Measurements from ENCODE around the gene GLT8D1.

Gene GLT8D1

GRCh38 chr3:52722491-52722890, 16.9 kb upstream of the GLT8D1 start:
- peaks cover 7% of the 10 kb centered on the region for H3K36me3 ChIP-seq (ENCODE audit: control insufficient read depth, low read length)
- no peak overlapping the region for H3K4me2 ChIP-seq (ENCODE audit: low read length)
- no peak overlapping the region for H3K4me3 ChIP-seq (ENCODE audit: low read length)
- H4K20me1 ChIP-seq (ENCODE audit: control insufficient read depth, insufficient read depth, low read depth, low read length) = 0 out of 2 replicates have a peak, but pooled peaks cover 3% of the 10 kb centered on the region
- H3K9me2 ChIP-seq (replicated peaks; ENCODE audit: control insufficient read depth, low read length) = no peaks in the 10 kb centered on the region
- H3K4me1 ChIP-seq (ENCODE audit: control insufficient read depth, low read length) = peaks cover 36% of the 10 kb centered on the region
- H3K27me3 ChIP-seq (ENCODE audit: control insufficient read depth, low read length) = no peaks in the 10 kb centered on the region
- TF ChIP-seq EZH2phosphoT487 (IDR thresholded peaks at IDR 0.05; ENCODE audit: borderline replicate concordance, low read length) (no peak), CTCF (IDR thresholded peaks at IDR 0.05; ENCODE audit: low read depth, low read length, poor library complexity, severe bottlenecking) (no peak)
- no peaks in the 10 kb centered on the region for H3K9me3 ChIP-seq (ENCODE audit: control insufficient read depth, insufficient read depth, low read length)
- H3K27ac ChIP-seq (ENCODE audit: low read depth, low read length) = no peak overlapping the region
- H3K79me2 ChIP-seq (ENCODE audit: control insufficient read depth, low read length) = no peaks in the 10 kb centered on the region
- peaks cover 17% of the 10 kb centered on the region for H3F3A ChIP-seq (ENCODE audit: control insufficient read depth, insufficient read depth)

GRCh38 chr3:52721730-52722008, 16.1 kb upstream of the GLT8D1 start:
- peaks cover 17% of the 10 kb centered on the region for H3F3A ChIP-seq (ENCODE audit: control insufficient read depth, insufficient read depth)
- H3K9me2 ChIP-seq (replicated peaks; ENCODE audit: control insufficient read depth, low read length) = no peaks in the 10 kb centered on the region
- 0 out of 2 replicates have a peak, but pooled peaks cover 3% of the 10 kb centered on the region for H4K20me1 ChIP-seq (ENCODE audit: control insufficient read depth, insufficient read depth, low read depth, low read length)
- H3K4me1 ChIP-seq (ENCODE audit: control insufficient read depth, low read length) = peaks cover 36% of the 10 kb centered on the region
- no peaks in the 10 kb centered on the region for H3K27me3 ChIP-seq (ENCODE audit: control insufficient read depth, low read length)
- no peak overlapping the region for H3K4me3 ChIP-seq (ENCODE audit: low read length)
- H3K4me2 ChIP-seq (ENCODE audit: low read length) = peak overlapping the region; percentile 63; the same call in 1 of the 2 replicates
- H3K36me3 ChIP-seq (ENCODE audit: control insufficient read depth, low read length) = peaks cover 7% of the 10 kb centered on the region
- no peak overlapping the region for H3K27ac ChIP-seq (ENCODE audit: low read depth, low read length)
- no peaks in the 10 kb centered on the region for H3K9me3 ChIP-seq (ENCODE audit: control insufficient read depth, insufficient read depth, low read length)
- H3K79me2 ChIP-seq (ENCODE audit: control insufficient read depth, low read length) = no peaks in the 10 kb centered on the region
- TF ChIP-seq CTCF (IDR thresholded peaks at IDR 0.05; ENCODE audit: low read depth, low read length, poor library complexity, severe bottlenecking) (no peak), EZH2phosphoT487 (IDR thresholded peaks at IDR 0.05; ENCODE audit: borderline replicate concordance, low read length) (no peak)

- Histone ChIP-seq H3K27ac (ENCODE audit: low read depth, low read length) (peak overlapping the region; percentile 25), H3K4me1 (ENCODE audit: control insufficient read depth, low read length) (peaks cover 36% of the 10 kb centered on the region), H3K79me2 (ENCODE audit: control insufficient read depth, low read length) (no peaks in the 10 kb centered on the region), H3K9me3 (ENCODE audit: control insufficient read depth, insufficient read depth, low read length) (no peaks in the 10 kb centered on the region), H3K9me2 (replicated peaks; ENCODE audit: control insufficient read depth, low read length) (no peaks in the 10 kb centered on the region), H3K4me3 (ENCODE audit: low read length) (peak overlapping the region; percentile 45), H3K4me2 (ENCODE audit: low read length) (peak overlapping the region; percentile 63), H3K36me3 (ENCODE audit: control insufficient read depth, low read length) (peaks cover 7% of the 10 kb centered on the region), H4K20me1 (ENCODE audit: control insufficient read depth, insufficient read depth, low read depth, low read length) (0 out of 2 replicates have a peak, but pooled peaks cover 3% of the 10 kb centered on the region), H3K27me3 (ENCODE audit: control insufficient read depth, low read length) (no peaks in the 10 kb centered on the region), H3F3A (ENCODE audit: control insufficient read depth, insufficient read depth) (peaks cover 17% of the 10 kb centered on the region)
- TF ChIP-seq EZH2phosphoT487 (IDR thresholded peaks at IDR 0.05; ENCODE audit: borderline replicate concordance, low read length) (no peak), CTCF (IDR thresholded peaks at IDR 0.05; ENCODE audit: low read depth, low read length, poor library complexity, severe bottlenecking) (no peak)
Observed at GRCh38 chr3:52721002-52721729, 15.6 kb upstream of the GLT8D1 start.
